Measurements from ENCODE around the gene RAPGEF2.
"Not testable (repeated sequence)": the region's sequence is repeated elsewhere in the genome, so short reads cannot be mapped to it uniquely, and the experiment has no call there.

RAPGEF2 gene

DNA sequence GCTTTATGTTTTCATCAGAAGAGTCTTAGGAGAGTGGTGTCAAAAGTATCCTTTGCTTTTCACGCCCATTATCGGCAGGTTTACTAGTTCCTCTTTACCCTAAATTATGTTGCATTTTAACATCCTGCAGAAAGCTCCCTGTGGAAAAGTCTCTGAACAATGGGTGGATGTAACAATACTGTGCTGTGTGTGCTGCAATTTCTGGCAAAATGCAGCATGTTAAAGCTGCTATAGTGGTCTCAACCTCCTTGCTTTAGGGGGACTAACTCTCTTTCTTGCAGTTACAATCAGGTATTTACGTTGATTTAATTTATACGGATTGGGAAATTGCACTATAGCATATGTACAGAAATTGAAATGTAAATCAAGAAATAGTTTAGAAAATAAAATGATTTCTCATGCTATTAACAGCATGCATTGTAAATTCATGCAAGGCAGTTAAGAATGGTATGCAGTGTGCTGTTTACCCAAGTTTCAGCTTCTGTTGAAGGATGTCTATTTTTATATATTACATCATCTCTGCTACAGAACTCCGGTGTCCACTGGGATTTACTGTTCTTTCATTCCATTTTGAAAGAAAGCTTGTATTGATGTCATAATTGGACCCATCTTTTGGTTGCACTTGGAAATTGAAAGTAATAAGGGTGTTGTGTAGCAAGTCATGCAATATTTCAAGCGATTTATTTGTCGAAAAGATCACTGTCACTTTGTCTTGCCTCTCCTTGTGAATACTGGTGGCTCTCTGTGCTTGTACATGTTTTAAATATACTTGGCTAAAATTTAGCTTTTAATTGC, 145.7 kb downstream of the RAPGEF2 start:
- DNase-seq = peak; percentile 23

DNA sequence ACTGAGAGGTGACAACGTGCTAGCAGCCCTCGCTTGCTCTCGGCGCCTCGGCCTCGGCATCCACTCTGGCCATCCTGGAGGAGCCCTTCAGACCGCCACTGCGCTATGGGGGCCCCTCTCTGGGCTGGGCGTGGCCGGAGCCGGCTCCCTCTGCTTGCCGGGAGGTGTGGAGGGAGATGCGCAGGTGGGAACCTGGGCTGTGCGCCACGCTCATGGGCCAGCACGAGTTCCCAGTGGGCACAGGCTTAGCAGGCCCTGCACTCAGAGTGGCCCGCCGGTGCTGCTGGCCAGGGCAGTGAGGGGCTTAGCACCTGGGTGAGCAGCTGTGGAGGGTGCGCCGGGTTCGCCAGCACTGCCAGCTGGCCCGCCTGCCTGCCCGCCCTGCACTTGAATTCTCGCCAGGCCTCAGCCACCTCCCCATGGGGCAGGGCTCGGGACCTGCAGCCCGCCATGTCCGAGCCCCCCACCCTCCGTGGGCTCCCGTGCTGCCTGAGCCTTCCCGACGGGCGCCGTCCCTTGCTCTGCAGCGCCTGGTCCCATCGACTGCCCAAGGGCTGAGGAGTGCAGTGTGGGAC, 148.0 kb downstream of the RAPGEF2 start:
- DNase-seq = no peak

DNA sequence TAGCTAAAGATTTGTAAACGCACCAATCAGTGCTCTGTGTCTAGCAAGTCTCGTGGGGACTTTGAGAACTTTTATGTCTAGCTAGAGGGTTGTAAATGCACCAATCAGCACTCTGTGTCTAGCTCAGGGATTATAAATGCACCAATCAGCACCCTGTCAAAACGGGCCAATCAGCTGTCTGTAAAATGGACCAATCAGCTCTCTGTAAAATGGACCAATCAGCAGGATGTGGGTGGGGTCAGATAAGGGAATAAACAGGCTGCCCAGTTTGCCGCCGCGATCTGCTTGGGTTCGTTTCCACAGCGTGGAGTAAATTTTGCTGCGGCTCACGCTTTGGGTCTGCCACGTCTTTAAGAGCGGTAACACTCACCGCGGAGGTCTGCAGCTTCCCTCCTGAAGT, 148.7 kb downstream of the RAPGEF2 start:
- not testable (repeated sequence) for DNase-seq

DNA sequence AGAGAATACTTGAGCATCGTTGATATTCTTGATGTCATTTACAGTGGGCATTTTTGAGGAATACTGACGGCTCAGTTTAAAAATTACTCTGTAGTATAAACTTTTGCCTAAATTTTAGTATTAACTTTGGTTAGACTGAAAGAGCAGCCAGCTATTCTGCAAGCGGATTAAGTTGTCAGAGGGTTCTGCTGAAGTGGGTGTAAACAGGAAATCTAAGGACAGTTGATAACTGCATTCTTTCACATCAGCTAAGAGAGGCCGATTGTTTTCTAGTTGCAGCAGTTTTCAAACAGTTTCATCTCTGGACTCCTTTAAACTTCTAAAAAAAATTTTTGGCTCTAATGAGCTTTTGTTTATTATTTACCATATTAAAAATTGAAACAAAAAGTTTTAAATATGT, 149.6 kb downstream of the RAPGEF2 start:
- no peak for DNase-seq

DNA sequence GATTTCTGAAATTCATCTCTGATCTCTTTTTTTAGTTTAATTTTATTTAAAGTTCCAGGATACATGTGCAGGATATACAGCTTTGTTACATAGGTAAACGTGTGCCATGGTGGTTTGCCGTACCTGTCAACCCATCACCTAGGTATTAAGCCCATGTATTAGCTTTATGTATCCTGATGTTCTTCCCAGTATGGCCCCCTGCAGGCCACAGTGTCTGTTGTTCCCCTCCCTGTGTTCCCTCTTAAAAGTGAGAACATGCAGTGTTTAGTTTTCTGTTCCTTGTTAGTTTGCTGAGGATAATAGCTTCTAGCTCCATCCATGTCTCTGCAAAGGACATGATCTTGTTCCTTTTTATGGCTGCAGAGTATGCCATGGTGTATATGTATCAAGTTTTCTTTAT, 153.2 kb downstream of the RAPGEF2 start:
- no peak for DNase-seq

DNA sequence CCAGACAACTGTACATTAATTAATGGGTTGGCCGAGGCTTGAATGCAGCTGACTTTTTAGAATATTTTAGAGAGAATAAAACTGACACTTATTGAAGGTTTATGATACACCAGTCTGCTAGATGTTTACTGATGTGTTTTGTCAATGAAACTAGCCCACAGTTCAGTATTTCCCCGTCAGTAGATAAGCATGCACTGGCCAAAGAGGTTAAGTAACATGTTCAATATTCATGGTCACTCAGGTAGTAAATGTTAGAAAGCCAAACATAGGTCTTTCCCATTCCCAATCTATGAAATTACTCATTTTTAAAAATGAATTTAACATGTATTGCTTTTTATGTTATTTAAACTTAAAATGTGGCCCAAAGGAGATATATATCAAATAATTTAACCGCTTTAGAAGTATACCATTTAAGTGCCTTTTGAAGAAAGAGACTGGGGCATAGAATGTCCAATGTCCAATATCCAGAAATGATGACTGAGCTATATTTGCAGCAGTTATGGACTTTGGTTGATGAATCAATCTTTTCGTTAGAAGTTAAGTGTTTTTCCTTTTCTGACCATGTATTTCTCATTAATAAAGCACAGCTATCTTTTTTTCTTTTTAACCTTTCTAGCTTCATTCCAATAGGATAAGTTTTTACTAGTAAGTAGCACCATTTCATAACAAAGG, 156.1 kb downstream of the RAPGEF2 start:
- DNase-seq = no peak

DNA sequence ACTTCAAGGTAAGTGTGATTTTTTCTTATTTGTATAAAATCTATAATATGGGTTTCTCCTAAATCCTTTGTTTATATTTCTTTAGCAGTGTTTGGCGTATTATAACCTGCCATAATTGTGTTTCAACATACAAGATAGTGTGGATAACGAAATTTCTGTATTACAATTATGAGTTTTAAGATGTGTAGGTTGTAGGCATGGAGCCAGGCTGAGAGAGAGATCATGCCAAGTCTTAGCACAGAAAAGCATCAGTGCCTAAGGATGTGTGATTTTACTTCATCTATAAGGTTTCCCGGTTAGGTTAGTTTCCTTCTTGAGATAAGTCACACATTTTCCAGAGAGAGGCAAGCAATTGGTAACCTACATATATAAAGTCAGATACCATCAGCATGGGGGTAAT, 161.2 kb downstream of the RAPGEF2 start:
- no peak for DNase-seq

DNA sequence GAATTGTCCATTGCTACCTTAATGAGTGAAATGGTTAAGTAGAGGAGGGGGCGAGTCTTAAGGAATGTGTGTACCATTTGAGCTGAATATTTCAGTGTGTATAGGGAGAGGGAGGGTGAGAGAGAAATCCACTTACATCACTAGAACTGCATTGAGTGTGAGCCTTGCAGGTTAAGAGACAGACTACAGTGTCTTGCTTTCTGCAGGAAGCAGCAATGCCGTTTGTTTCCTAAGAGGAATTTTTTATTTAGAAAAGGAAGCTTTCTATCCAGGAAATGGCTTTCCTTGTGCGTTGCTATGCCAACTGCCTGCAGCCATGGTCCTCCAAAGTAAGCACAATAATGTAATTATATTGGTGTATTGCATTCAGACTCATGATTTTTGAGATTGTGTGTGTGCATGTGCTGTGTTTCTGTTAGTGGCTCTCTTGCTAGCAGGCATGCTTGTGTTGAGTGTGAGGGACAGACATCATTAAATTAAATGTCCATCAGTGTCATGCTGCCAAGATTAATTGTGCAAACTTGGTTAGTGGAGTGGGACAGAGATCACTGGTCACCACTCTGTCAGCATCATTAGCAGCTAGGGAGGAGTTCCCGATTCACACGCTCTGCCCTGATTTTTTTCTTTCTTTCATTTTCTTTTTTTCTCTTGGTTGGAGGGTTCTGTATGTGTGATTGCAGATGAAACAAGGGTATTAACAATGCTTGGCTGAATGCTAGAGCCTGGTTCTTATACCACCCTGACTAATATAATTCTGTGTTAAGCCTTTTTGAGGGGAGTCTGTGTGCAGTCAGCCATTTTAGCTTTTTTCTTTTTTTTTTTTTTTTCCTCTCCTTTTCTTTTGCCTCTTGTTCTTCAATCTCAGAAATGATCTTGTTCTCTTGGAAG, 164.3 kb downstream of the RAPGEF2 start:
- DNase-seq = no peak

DNA sequence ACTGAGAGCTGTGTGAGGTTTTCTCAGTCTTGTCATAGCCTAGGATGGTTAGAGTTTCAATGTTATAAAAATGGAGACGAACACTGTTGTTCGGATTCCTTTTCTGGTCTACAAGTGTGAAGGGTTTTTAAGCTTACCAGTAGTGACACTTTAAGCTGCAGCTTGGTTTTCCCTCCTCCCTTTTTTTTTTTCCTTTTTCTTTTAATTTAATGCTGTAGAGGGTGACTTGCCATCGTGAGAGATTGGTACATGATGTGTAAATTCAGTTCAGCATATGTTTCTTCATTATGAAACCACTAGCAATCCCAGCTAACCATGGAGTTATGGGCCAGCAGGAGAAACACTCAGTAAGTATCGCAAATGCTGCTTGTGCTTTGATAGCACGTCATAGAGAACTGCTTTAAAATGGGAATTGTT, 165.0 kb downstream of the RAPGEF2 start:
- no peak for DNase-seq

DNA sequence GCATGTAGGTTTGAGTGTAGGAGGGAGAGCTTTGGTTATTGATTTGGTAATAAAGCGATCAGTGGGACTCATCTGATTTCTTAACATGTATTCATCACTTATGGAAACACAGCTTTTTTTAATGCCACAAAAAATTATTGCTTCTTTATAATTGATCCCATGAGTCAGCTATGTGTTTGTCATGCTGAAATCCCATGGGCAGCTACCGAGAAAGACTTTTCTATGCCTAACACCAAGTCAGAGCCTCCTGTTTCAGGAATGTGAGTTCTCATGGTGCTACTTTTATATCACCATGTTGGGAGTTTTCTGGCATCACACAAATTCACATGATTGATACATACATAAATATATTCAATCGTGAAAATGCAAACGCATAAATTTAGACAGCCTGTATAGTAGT, 165.7 kb downstream of the RAPGEF2 start:
- DNase-seq = no peak

DNA sequence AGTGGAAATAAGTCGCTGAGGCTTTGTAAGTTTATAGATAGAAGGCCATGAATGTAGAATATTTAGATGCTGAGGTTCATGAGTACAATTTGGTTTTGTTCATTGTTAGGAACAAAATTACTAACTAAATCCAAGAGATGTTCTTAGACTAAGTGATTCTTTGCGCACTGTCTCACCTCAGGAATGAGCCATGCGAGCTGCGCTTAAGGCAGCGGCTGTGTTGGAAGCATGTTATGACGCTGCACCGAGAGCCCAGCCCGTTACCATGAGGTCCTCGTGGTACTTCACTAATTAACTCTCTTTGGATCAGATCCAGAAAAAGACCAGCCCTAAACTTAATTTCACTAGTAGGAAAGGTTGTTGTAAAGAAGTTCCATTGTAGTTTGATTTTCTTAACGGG, 166.2 kb downstream of the RAPGEF2 start:
- DNase-seq = no peak

DNA sequence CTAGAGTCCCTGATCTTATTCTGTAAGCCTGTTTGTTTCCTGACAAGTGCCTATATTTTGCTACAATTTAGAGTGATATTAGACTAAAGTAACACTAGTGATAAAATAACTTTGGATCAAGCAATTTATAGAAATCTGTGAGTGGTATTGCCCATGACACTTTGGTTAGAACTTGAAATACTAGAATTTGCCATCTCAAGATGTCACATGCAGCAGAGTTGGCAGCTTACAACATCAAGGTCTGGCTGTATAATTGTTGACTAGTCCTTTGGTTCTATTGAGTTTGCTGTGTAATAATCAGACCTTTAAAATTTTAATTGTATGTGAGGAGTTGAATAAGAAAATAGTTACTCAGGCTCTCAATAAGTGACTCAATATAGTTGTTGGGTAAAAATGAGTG, 167.1 kb downstream of the RAPGEF2 start:
- no peak for DNase-seq

DNA sequence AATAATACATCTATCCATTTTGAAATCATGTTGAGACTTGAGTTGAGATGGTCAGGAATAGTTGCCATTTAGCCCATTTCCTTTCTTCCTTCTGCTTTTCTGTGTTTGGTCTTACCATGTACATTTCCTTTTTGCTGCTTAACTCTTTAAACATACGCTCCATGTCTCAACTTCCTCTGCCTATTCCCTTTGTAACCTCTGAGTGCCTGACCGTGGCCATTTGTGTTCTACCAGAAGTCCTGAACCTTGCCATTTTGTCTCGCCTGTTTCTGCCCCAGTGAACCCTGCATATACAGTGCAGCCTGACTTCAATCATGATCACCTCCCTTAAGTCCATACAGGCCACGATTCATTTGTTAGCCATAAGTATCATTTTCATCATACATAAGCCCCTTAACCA, 169.0 kb downstream of the RAPGEF2 start:
- DNase-seq = no peak

DNA sequence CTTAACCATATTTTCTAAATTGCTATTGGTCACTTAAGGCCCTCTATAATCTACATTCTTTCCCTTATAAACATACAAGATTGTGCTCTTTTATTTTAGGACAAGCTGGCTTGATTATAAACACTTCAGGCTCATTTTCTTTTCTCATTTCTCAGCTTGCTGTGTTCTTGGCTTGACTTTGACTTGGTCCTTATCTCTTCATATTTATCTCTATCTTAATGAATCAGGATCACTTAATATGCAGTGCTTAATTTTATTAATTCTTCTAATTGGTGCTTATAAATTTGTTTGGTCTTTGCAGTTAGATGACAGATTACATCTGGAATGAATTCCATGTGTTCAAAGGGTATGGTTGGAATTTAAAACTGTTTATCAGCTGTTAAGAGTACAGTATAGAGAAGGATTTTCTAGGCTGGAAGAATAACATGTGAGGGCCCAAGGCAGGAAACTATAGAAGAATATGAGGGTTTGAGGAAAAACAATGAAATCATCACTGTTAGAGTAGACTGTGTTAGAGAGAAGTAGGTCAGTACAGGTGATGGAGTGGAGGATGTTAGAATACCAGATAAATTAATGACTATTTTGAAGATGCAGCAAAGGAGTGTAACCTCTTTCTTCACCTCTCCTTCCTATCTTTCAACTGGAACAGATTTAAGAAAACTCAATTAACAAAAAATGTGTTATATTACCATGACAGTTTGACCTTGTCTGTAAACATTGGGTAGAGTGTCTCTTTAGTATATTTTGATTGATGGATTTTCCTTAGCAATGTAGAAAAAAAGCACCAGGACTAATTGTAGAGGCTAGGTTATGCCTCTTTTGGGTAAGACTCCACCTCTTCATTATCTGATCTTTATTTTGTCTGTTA, 169.6 kb downstream of the RAPGEF2 start:
- no peak for DNase-seq

DNA sequence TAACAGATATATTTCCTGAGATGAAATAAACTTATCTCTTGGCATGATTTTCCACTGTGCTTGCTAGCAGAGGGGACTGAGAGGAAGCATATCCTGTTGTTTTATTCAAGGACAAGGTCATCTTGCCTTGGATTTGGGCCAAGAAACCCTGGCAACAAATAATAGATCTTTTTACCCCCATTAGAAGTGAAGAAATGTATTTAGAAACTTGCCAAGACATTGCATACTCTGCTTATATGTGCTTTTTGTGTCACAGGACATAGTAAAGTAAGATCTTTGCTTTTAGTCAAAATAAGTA, 170.2 kb downstream of the RAPGEF2 start:
- no peak for DNase-seq

DNA sequence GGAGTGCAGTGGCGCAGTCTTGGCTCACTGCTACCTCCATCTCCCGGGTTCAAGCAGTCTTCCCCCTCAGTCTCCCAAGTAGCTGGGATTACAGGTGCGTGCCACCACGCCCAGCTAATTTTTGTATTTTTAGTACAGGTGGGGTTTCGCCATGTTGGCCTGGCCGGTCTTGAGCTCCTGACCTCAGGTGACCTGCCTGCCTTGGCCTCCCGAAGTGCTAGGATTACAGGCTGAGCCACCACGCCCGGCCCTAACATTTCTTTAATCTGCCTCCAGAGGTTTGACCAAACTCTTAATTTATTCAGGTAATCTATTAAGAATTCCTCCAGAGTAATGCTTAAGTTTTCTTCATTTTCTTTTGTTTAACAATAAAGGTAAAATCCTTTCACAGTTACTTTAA, 171.0 kb downstream of the RAPGEF2 start:
- no peak for DNase-seq

DNA sequence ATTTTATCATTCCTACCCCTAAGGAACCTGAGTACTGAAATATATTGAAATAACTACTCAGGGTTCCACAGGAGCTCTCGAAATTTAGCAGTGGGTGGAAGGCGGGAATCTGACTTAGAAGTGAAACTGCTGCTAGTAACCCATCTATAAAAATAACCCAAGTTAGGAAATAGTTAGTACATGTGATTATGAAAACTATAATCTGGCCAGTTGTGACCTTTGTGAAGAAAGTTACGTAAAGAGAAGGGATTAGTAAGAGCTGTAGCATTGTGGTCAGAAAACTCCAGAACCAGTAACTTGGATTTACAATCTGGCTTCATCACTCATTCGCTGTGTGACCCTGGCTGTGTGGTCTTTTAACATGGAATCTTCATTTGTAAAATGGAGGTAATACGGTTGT, 175.5 kb downstream of the RAPGEF2 start:
- no peak for DNase-seq

DNA sequence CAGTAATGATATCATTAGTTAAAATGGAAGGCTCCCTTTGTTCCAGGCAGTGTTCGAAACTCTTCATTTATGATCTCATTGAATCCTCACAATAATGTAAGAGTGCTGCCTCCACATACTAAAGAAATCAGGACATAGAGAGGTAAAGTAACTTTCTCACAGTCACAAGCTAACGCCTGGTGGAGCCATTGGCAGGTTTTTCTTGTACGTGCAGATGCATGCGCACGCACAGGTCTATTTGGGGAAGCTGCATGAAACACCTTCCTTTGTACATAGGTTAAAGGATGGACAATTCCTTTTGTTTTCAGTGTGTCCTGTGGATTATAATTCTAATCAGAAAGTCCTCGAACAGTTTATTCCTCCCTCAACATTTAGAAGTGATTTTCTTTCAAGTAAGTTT, 176.2 kb downstream of the RAPGEF2 start:
- no peak for DNase-seq

DNA sequence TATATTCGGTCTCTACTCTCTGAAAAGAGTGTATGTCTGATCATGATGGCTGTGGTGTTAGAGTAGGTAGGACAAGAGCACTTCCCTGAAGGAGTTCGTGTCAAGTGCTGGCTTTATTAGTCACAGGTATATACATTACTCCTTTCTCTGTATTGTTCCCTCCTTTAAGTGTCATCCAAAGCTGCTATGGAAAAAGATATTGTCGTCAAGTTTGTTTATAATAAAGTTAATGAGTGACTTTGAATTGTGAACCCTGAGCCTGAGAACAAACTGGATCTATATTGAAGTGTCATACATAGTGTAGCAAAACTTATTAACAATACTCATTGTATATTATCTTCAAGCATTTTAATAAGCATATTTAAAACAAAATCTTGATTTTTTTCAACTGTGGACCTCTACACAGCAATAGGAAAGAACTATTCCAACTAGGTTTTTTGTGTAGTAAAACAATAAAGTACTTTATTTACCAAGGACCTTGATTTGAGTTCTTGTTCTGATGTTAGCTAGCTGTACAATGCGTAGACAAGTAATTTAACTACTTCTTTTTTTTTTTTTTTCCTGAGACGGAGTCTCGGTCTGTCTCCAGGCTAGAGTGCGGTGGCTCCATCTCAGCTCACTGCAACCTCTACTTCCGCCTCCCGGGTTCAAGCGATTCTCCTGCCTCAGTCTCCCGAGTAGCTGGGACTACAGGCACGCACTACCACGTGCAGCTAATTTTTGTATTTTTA, 177.7 kb downstream of the RAPGEF2 start:
- DNase-seq = no peak

DNA sequence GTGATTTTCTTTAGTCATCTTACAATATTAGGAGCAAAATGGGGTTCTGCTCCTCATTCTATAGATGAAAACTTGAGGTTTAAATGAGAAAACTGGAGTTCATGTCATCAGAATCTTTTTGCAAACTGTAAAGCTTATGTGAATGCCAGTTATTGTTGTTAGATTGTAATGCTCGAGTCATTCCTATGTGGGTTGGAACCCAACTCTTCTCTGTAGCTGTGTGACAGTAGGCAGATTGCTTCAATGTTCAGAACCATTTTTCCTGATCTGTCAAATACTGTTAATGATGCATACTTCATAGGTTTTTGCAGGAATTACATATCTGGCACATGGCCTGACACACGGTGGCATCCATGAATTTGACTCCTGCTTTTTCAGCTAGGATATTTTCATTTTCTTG, 178.9 kb downstream of the RAPGEF2 start:
- no peak for DNase-seq

DNA sequence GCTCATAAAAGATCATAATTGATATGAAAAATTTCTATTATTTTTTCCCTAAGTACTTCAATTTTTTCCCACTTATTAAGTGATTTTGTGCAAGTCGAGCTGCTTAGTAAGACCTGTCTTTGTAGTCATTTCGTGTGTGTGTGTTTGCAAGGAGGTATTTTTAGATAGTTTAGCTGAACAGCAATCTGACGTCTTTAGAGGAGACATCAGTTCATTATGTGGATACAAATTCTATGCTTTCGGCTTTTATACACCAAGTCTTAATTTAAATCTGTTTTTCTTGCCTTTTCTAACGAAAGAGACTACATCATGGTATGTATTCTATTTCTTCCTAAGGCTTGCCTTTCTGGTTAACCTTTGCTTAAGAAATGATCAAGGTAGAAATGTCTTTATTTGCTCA, 179.4 kb downstream of the RAPGEF2 start:
- DNase-seq = no peak

DNA sequence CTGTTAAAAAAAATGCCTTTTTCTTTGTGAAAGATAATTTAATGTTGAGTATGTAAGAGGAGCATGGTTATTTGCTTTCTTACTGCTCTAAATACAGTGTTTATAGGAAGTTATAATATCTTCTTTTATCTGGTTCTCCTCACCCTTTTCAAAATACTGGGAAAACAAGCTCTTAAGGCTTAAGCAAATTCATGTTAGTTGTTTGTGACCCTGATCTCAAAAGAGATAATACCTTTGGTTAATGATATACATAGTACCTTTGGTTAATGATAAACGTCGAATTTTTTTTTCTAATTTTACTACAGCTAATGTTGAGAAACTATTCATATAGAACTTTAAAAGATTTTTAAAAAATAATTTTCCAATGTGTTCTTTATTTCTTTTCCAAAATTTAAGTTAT, 180.1 kb downstream of the RAPGEF2 start:
- no peak for DNase-seq

Data from NCI-H2081 treated with DMSO at 0.1 percent for 48 hours (cell line).